Adrenal gland (tissue), 12 donors: Measurements from ENCODE around the gene GSE1. TPM values are rescaled to one million over a fixed set of nuclear protein-coding genes. Genes with fewer than 3 reads are reported as not detected.

Experiments used
- DNase-seq, 7 donors: peaks; one replicate each; pipeline ENCODE4 v3.0.0-alpha.2; 2019 to 2020
- H3K27ac ChIP-seq, 5 donors: fragments of 200-600 bp; sonication (generic) in 4 of 5; 1 replicate in 3 of 5; 2 replicates in 2 of 5; pipeline versions ENCODE4 v1.5.1 to v1.8.0; 2016 to 2020; ENCODE audit warnings: mild to moderate bottlenecking in 1 of 5
- H3K27me3 ChIP-seq: fragments of 200-600 bp; 2 replicates; pipeline ENCODE4 v1.8.0; 2021
- H3K36me3 ChIP-seq, 2 donors: fragments of 200-600 bp; replicated peaks in 1 of 2; 1 replicate in 1 of 2; 2 replicates in 1 of 2; pipeline versions ENCODE4 v1.5.1 to v1.8.0; 2018 to 2022
- H3K4me1 ChIP-seq, 2 donors: fragments of 200-600 bp; replicated peaks in 1 of 2; 1 replicate in 1 of 2; 2 replicates in 1 of 2; pipeline versions ENCODE4 v1.5.1 to v1.8.0; 2018 to 2021
- H3K4me3 ChIP-seq, 4 donors: fragments of 200-600 bp; sonication (generic) in 3 of 4; one replicate each; pipeline ENCODE4 v1.5.1; 2016 to 2018
- H3K9me3 ChIP-seq, 3 donors: fragments of 200-600 bp; sonication (generic) in 1 of 3; replicated peaks in 1 of 3; 1 replicate in 2 of 3; 2 replicates in 1 of 3; pipeline versions ENCODE4 v1.5.1 to v1.8.0; 2016 to 2021
- CTCF ChIP-seq, 6 experiments: fragments of 450-650 bp in 4 of 6; fragments of 200-600 bp in 2 of 6; sonication (generic) in 1 of 6; IDR thresholded peaks; 1 replicate in 5 of 6; 2 replicates in 1 of 6; pipeline versions ENCODE4 v1.5.1 to v1.8.0; 2016 to 2021; ENCODE audit warnings: antibody characterized with exemption in 6 of 6, mild to moderate bottlenecking in 2 of 6, moderate library complexity in 1 of 6
- POLR2A ChIP-seq, 2 donors: fragments of 450-650 bp; IDR thresholded peaks; one replicate each; pipeline ENCODE4 v1.6.1; 2017; ENCODE audit warnings: antibody characterized with exemption in 2 of 2, mild to moderate bottlenecking in 2 of 2, moderate library complexity in 1 of 2
- WGBS, 4 donors: extraction: QIAGEN DNeasy Blood & Tissue Kit in 2 of 4; methylation state at CpG; one replicate each; pipeline versions ENCODE4 v1.1.5 to v1.1.7; 2013 to 2017; 5-methylcytosine and 5-hydroxymethylcytosine counted together
- intact Hi-C, 2 donors: fragments of 100-400 bp; cut with DNase I; formaldehyde crosslinking; loops; one replicate each; pipeline versions ENCODE4 v1.14.1 to v1.15.0; 2022 to 2023
- polyA plus RNA-seq, 3 donors: library from polyadenylated mRNA; stranded (reverse); fragments of 200-250 nt in 2 of 3; fragments of 350-450 nt in 1 of 3; fragmentation: Illumina TruSeq in 1 of 3; extraction: RNeasy Lipid Tissue Mini Kit (QIAGEN cat#74804) in 1 of 3; gene quantifications; one replicate each; pipeline ENCODE4 v1.2.3, GENCODE V29; 2013 to 2014
- total RNA-seq, 9 donors: library from RNA; depleted of rRNA in 4 of 9; stranded (reverse); fragments of >200 nt in 4 of 9; fragments of 120-200 nt in 1 of 9; fragmentation: NEBNext Ultra II Directional in 1 of 9; extraction: Animal tissue kit (Norgen Biotek cat#: 25700) in 1 of 9; gene quantifications; one replicate each; pipeline versions ENCODE4 v1.1.0 to v1.2.4, GENCODE V29; 2013 to 2023
- donor health status: healthy with polysubstance abuse.
- donor health status: Bipolar disorder and iron deficiency.
- donor health status: DM: yes; HTN: yes; CAD: no.
- donor health status: DM: no; HTN: no; CAD: no.
- donor health status: DM: no; HTN: no; CAD: no.
- donor health status: DM: yes; HTN: yes; CAD: no.

GSE1 gene
- total and polyA plus RNA-seq, 12 donors = 7.8 to 99.9 (median 64.8) TPM

GRCh38 chr16:85595812-85596502, 17.2 kb upstream of the GSE1 start:
- intact Hi-C loops = no loop called here
- no peak overlapping the region for H3K4me3 ChIP-seq
- 94 to 95% (median 95%) methylated on average over 18 of the region's 18 CpGs for WGBS, 4 donors
- H3K36me3 ChIP-seq = no peaks in the 10 kb centered on the region
- no peak for DNase-seq
- no peaks in the 10 kb centered on the region for H3K27me3 ChIP-seq
- peaks cover 5 to 20% of the 10 kb centered on the region in 2 donors for H3K4me1 ChIP-seq
- no peak overlapping the region for H3K27ac ChIP-seq
- TF ChIP-seq POLR2A (IDR thresholded peaks at IDR 0.05) (no peak), CTCF (IDR thresholded peaks at IDR 0.05) (no peak)
- no peaks in the 10 kb centered on the region for H3K9me3 ChIP-seq

GRCh38 chr16:85598141-85598540, 15.0 kb upstream of the GSE1 start:
- intact Hi-C loops = no loop called here
- H3K27me3 ChIP-seq = no peaks in the 10 kb centered on the region
- no peak for TF ChIP-seq CTCF (IDR thresholded peaks at IDR 0.05)
- 91 to 97% (median 94%) methylated on average over 6 to 8 of the region's 8 CpGs for WGBS, 4 donors
- H3K27ac ChIP-seq = no peak overlapping the region
- H3K4me1 ChIP-seq = peaks cover 7 to 29% of the 10 kb centered on the region in 2 donors
- no peak for DNase-seq
- no peak overlapping the region for H3K4me3 ChIP-seq
- H3K9me3 ChIP-seq = no peaks in the 10 kb centered on the region
- H3K36me3 ChIP-seq = no peaks in the 10 kb centered on the region

- intact Hi-C loops = loop anchor here in 1 of 2 donors (10.0 kb wide), 1 partner anchor 325 kb away; no protein-coding TSS in a partner anchor
- TF ChIP-seq POLR2A (IDR thresholded peaks at IDR 0.05) (no peak), CTCF (IDR thresholded peaks at IDR 0.05) (no peak)
- no peak overlapping the region for H3K4me3 ChIP-seq
- DNase-seq = no peak
- no peaks in the 10 kb centered on the region for H3K27me3 ChIP-seq
- peaks cover 7 to 29% of the 10 kb centered on the region in 2 donors for H3K4me1 ChIP-seq
- H3K27ac ChIP-seq = no peak overlapping the region
- 48 to 57% (median 53%) methylated on average over 7 to 10 of the region's 10 CpGs for WGBS, 4 donors
- H3K9me3 ChIP-seq = no peaks in the 10 kb centered on the region
- H3K36me3 ChIP-seq = no peaks in the 10 kb centered on the region
These were observed 13.0 kb upstream of the GSE1 start for GRCh38 chr16:85600078-85600477.

- intact Hi-C loops = loop anchor here in 1 of 2 donors (10.0 kb wide), 1 partner anchor 326 kb away; no protein-coding TSS in a partner anchor
- 86 to 91% (median 90%) methylated on average over 13 to 15 of the region's 15 CpGs for WGBS, 4 donors
These were observed 12.4 kb upstream of the GSE1 start for GRCh38 chr16:85600530-85601271.

More at GRCh38 chr16:85600530-85601271, 12.4 kb upstream of the GSE1 start:
- peak overlapping the region in 1 of 5 donors; percentile 73 for H3K27ac ChIP-seq
- H3K4me1 ChIP-seq = peaks cover 7 to 29% of the 10 kb centered on the region in 2 donors
- TF ChIP-seq POLR2A (IDR thresholded peaks at IDR 0.05) (no peak), CTCF (IDR thresholded peaks at IDR 0.05) (no peak)
- H3K9me3 ChIP-seq = no peaks in the 10 kb centered on the region
- H3K27me3 ChIP-seq = no peaks in the 10 kb centered on the region
- no peak overlapping the region for H3K4me3 ChIP-seq
- no peak for DNase-seq
- no peaks in the 10 kb centered on the region for H3K36me3 ChIP-seq
